H1 (cell line): Measurements from ENCODE around the gene ITGB8. TPM values are rescaled to one million over a fixed set of nuclear protein-coding genes. Genes with fewer than 3 reads are reported as not detected.

Experiments used
- CTCF ChIA-PET: fragments of 300-600 bp; sonication (Branson Sonifier 250); formaldehyde crosslinking; loops from one replicate; lab custom pipeline; 2021; ENCODE audit not compliant: partially characterized antibody; lab: Charles Lee
- POLR2A ChIA-PET: fragments of 300-600 bp; sonication (Branson Sonifier 250); formaldehyde crosslinking; loops from one replicate; lab custom pipeline; 2021; ENCODE audit warnings: inconsistent platforms; ENCODE audit not compliant: partially characterized antibody; lab: Charles Lee
- DNase-seq, 2 experiments: peaks; one replicate each; pipeline versions ENCODE4 v3.0.0 to v3.0.0-alpha.2; 2010 to 2022; ENCODE audit warnings: low spot score in 2 of 2, low read depth in 1 of 2, mixed read lengths in 1 of 2
- FAIRE-seq: peaks from 2 replicates; lab custom pipeline; 2011; peaks lifted over from hg19 to GRCh38; lab: Jason Lieb, UNC
- H2AFZ ChIP-seq: 2 replicates; pipeline ENCODE4 v1.8.1; 2012; ENCODE audit warnings: low read length, inconsistent platforms
- H2AK5ac ChIP-seq: 2 replicates; pipeline ENCODE4 v1.6.1; 2013; ENCODE audit warnings: low read depth, low read length
- H2BK120ac ChIP-seq: replicated peaks from 2 replicates; pipeline ENCODE3; 2013; ENCODE audit warnings: low read depth, low read length, inconsistent platforms
- H2BK12ac ChIP-seq: 2 replicates; pipeline ENCODE4 v1.6.1; 2013; ENCODE audit warnings: low read depth, low read length
- H2BK15ac ChIP-seq: 2 replicates; pipeline ENCODE4 v1.6.1; 2013; ENCODE audit warnings: low read length
- H2BK20ac ChIP-seq: 2 replicates; pipeline ENCODE4 v1.6.1; 2013; ENCODE audit warnings: low read length
- H2BK5ac ChIP-seq: 2 replicates; pipeline ENCODE4 v1.6.1; 2013; ENCODE audit warnings: low read depth, low read length
- H3K14ac ChIP-seq: 2 replicates; pipeline ENCODE4 v1.6.1; 2013; ENCODE audit warnings: inconsistent platforms; ENCODE audit not compliant: insufficient read length
- H3K18ac ChIP-seq: 2 replicates; pipeline ENCODE4 v1.6.1; 2013; ENCODE audit warnings: low read length; ENCODE audit errors: extremely low read depth
- H3K23ac ChIP-seq: 2 replicates; pipeline ENCODE4 v1.6.1; 2013; ENCODE audit warnings: inconsistent platforms; ENCODE audit not compliant: insufficient read length
- H3K23me2 ChIP-seq: 2 replicates; pipeline ENCODE4 v1.6.1; 2013; ENCODE audit warnings: low read depth, low read length
- H3K27ac ChIP-seq: 2 replicates; pipeline ENCODE4 v1.6.1; 2011; ENCODE audit warnings: low read depth, low read length, inconsistent platforms
- H3K27me3 ChIP-seq, 4 experiments: replicated peaks in 1 of 4; 1 replicate in 1 of 4; 2 replicates in 3 of 4; pipeline versions ENCODE4 v1.6.1 to v1.8.1; 2011 to 2013; ENCODE audit warnings: low read length in 3 of 4, mild to moderate bottlenecking in 3 of 4, inconsistent platforms in 2 of 4, mixed read lengths in 2 of 4, moderate library complexity in 1 of 4; ENCODE audit not compliant: control insufficient read depth in 3 of 4, insufficient read depth in 3 of 4; ENCODE audit errors: extremely low read depth in 1 of 4
- H3K36me3 ChIP-seq, 4 experiments: 2 replicates each; pipeline versions ENCODE4 v1.6.1 to v1.8.1; 2011 to 2013; ENCODE audit warnings: mild to moderate bottlenecking in 4 of 4, low read length in 3 of 4, moderate library complexity in 2 of 4, control low read depth in 1 of 4, inconsistent platforms in 1 of 4; ENCODE audit not compliant: insufficient read depth in 4 of 4, control insufficient read depth in 2 of 4
- H3K4ac ChIP-seq: replicated peaks from 2 replicates; pipeline ENCODE3; 2013; ENCODE audit warnings: low read length, low read depth, mixed read lengths, inconsistent platforms; ENCODE audit not compliant: insufficient read length
- H3K4me1 ChIP-seq, 4 experiments: replicated peaks in 1 of 4; 1 replicate in 1 of 4; 2 replicates in 3 of 4; pipeline versions ENCODE4 v1.6.1 to v1.8.1; 2011 to 2013; ENCODE audit warnings: low read length in 3 of 4, inconsistent platforms in 2 of 4, mixed read lengths in 1 of 4; ENCODE audit not compliant: insufficient read depth in 4 of 4, control insufficient read depth in 3 of 4
- H3K4me2 ChIP-seq, 2 experiments: 2 replicates each; pipeline versions ENCODE4 v1.6.1 to v1.8.1; 2011 to 2013; ENCODE audit warnings: low read depth in 2 of 2, low read length in 2 of 2, control low read depth in 1 of 2, inconsistent platforms in 1 of 2, mild to moderate bottlenecking in 1 of 2; ENCODE audit not compliant: insufficient read depth in 1 of 2
- H3K4me3 ChIP-seq, 4 experiments: fragments of 200-600, 300-600 bp in 1 of 4; sonication (generic), shearing (Covaris generic), sonication (Bioruptor Twin) in 1 of 4; 2 replicates each; pipeline versions ENCODE4 v1.5.1 to v1.8.1; 2011 to 2016; ENCODE audit warnings: low read length in 4 of 4, low read depth in 3 of 4, control low read depth in 2 of 4, inconsistent platforms in 2 of 4, mild to moderate bottlenecking in 2 of 4, mixed read lengths in 1 of 4, moderate library complexity in 1 of 4; ENCODE audit not compliant: insufficient read depth in 2 of 4; ENCODE audit errors: extremely low read depth in 1 of 4
- H3K56ac ChIP-seq: replicated peaks from 2 replicates; pipeline ENCODE3; 2013; ENCODE audit warnings: low read depth, mild to moderate bottlenecking, mixed read lengths, low read length, inconsistent platforms; ENCODE audit not compliant: insufficient read length
- H3K79me1 ChIP-seq: 2 replicates; pipeline ENCODE4 v1.6.1; 2013; ENCODE audit warnings: low read depth, low read length, control low read depth
- H3K79me2 ChIP-seq, 2 experiments: 2 replicates each; pipeline versions ENCODE4 v1.6.1 to v1.8.1; 2012 to 2013; ENCODE audit warnings: low read length in 2 of 2, mild to moderate bottlenecking in 2 of 2, inconsistent platforms in 1 of 2; ENCODE audit not compliant: insufficient read depth in 2 of 2, control insufficient read depth in 1 of 2
- H3K9ac ChIP-seq, 4 experiments: replicated peaks in 1 of 4; 1 replicate in 1 of 4; 2 replicates in 3 of 4; pipeline versions ENCODE4 v1.6.1 to v1.8.1; 2011 to 2013; ENCODE audit warnings: low read depth in 3 of 4, low read length in 3 of 4, control low read depth in 2 of 4, mild to moderate bottlenecking in 2 of 4, moderate library complexity in 2 of 4, inconsistent platforms in 1 of 4; ENCODE audit errors: extremely low read depth in 1 of 4
- H3K9me3 ChIP-seq, 2 experiments: 2 replicates each; pipeline versions ENCODE4 v1.6.1 to v1.8.1; 2012 to 2013; ENCODE audit warnings: mild to moderate bottlenecking in 2 of 2, moderate library complexity in 2 of 2, control low read depth in 1 of 2, inconsistent platforms in 1 of 2, low read depth in 1 of 2, low read length in 1 of 2, mixed read lengths in 1 of 2; ENCODE audit not compliant: insufficient read depth in 2 of 2
- H4K20me1 ChIP-seq, 2 experiments: replicated peaks in 1 of 2; 2 replicates each; pipeline versions ENCODE3 to v1.8.1; 2011 to 2013; ENCODE audit warnings: inconsistent platforms in 2 of 2, low read length in 2 of 2, mild to moderate bottlenecking in 1 of 2; ENCODE audit not compliant: insufficient read depth in 2 of 2, control insufficient read depth in 1 of 2
- H4K5ac ChIP-seq: 2 replicates; pipeline ENCODE4 v1.6.1; 2013; ENCODE audit warnings: low read length, low read depth, mixed read lengths, inconsistent platforms; ENCODE audit not compliant: insufficient read length
- H4K8ac ChIP-seq: 2 replicates; pipeline ENCODE4 v1.8.0; 2013; ENCODE audit warnings: mild to moderate bottlenecking, moderate library complexity, low read length, inconsistent platforms; ENCODE audit not compliant: insufficient read depth; ENCODE audit errors: extremely low read depth
- H4K91ac ChIP-seq: replicated peaks from 2 replicates; pipeline ENCODE3; 2013; ENCODE audit warnings: low read length, mixed read lengths, inconsistent platforms; ENCODE audit not compliant: insufficient read length
- CREB1 ChIP-seq: IDR thresholded peaks from 2 replicates; pipeline ENCODE4 v1.6.1; 2012; ENCODE audit warnings: inconsistent platforms
- EZH2 ChIP-seq: fragments of 200-600 bp; sonication (generic); IDR thresholded peaks from 2 replicates; pipeline ENCODE4 v1.7.1; 2012; ENCODE audit warnings: low read depth, mild to moderate bottlenecking, moderate library complexity, low read length, inconsistent platforms; ENCODE audit not compliant: severe bottlenecking
- KDM4A ChIP-seq: IDR thresholded peaks from one replicate; pipeline ENCODE4 v1.7.1; 2012; ENCODE audit warnings: low read depth, mild to moderate bottlenecking, moderate library complexity, low read length, inconsistent platforms; ENCODE audit not compliant: severe bottlenecking
- POLR2A ChIP-seq, 2 experiments: IDR thresholded peaks; 1 replicate in 1 of 2; 2 replicates in 1 of 2; pipeline ENCODE4 v1.6.1; 2011; ENCODE audit warnings: low read depth in 2 of 2, low read length in 2 of 2, mild to moderate bottlenecking in 2 of 2; ENCODE audit errors: control extremely low read depth in 1 of 2
- RFX5 ChIP-seq: IDR thresholded peaks from 2 replicates; pipeline ENCODE4 v1.6.1; 2011; ENCODE audit warnings: low read depth, low read length, improper control_type of control experiment, borderline replicate concordance
- RXRA ChIP-seq: IDR thresholded peaks from 2 replicates; pipeline ENCODE4 v1.6.1; 2011; ENCODE audit warnings: low read depth, mild to moderate bottlenecking, low read length, moderate library complexity; ENCODE audit not compliant: insufficient read depth
- SIX5 ChIP-seq: IDR thresholded peaks from 2 replicates; pipeline ENCODE4 v1.6.1; 2011; ENCODE audit warnings: mild to moderate bottlenecking, low read depth, low read length
- WGBS, 2 experiments: shearing (Covaris generic) in 1 of 2; methylation state at CpG; one replicate each; pipeline versions ENCODE4 v1.1.6 to v1.1.7; 2013 to 2015; ENCODE audit warnings: low lambda C conversion rate in 2 of 2, mixed read lengths in 2 of 2, inconsistent platforms in 1 of 2, low coverage in 1 of 2, missing lambda C conversion rate in 1 of 2; ENCODE audit not compliant: insufficient replicate concordance in 2 of 2, insufficient coverage in 1 of 2, insufficient read length in 1 of 2; ENCODE audit errors: extremely low coverage in 1 of 2, missing lambda C conversion rate in 1 of 2; 5-methylcytosine and 5-hydroxymethylcytosine counted together
- polyA plus RNA-seq, 7 experiments: library from polyadenylated mRNA; depleted of rRNA in 3 of 7; stranded (reverse) in 5 of 7; unstranded in 2 of 7; fragments of >200 nt in 5 of 7; fragments of 200-250 nt in 2 of 7; gene quantifications; 1 replicate in 5 of 7; 2 replicates in 1 of 7; 4 replicates in 1 of 7; pipeline versions ENCODE4 v1.2.1 to v1.2.3, GENCODE V29; 2011 to 2013; ENCODE audit warnings: missing spikeins in 2 of 7, mixed read lengths in 2 of 7
- total RNA-seq: library from RNA; stranded (reverse); fragmentation: NEBNext Ultra II Directional; extraction: Animal tissue kit (Norgen Biotek cat#: 25700); gene quantifications from 2 replicates; pipeline ENCODE4 v1.2.1, GENCODE V29; 2021

ITGB8 gene
- total and polyA plus RNA-seq, 2 of the 8 experiments (the other 6 are each of a cell fraction or from before 2014, with no cell fraction given): 1.2 to 3.6 TPM

- no peak overlapping the region for H3K4me2 ChIP-seq
- H3K23ac ChIP-seq: no peak overlapping the region
- H3K36me3 ChIP-seq: peaks cover 0 to 8% (median 3%) of the 10 kb centered on the region in 4 experiments; a peak in 4 of 8 replicates
- DNase-seq: no peak
- no peak overlapping the region for H2AK5ac ChIP-seq
- H4K8ac ChIP-seq: no peak overlapping the region
- H3K56ac ChIP-seq: no peak overlapping the region
- no peak overlapping the region for H3K4me3 ChIP-seq
- no peak overlapping the region for H2BK5ac ChIP-seq
- no peak overlapping the region for H2AFZ ChIP-seq
- CTCF ChIA-PET: interaction anchor here (0.7 kb wide), 1 partner anchor 15 kb away, joined by 3 read pairs; no protein-coding TSS in a partner anchor
- no peak overlapping the region for H2BK15ac ChIP-seq
- no peak overlapping the region for H2BK12ac ChIP-seq
- TF ChIP-seq RXRA: no peak
- no peak for TF ChIP-seq POLR2A (IDR thresholded peaks at IDR 0.05; ENCODE audit: control extremely low read depth in 1 of 2, low read depth in 2 of 2, low read length in 2 of 2)
- no peak for TF ChIP-seq EZH2
- TF ChIP-seq RFX5: no peak
- TF ChIP-seq SIX5: no peak
- no peak for TF ChIP-seq CREB1
- no peak for TF ChIP-seq KDM4A
- TF ChIP-seq, all 59 proteins: peak for 0
- no peaks in the 10 kb centered on the region for H3K23me2 ChIP-seq
- no peak overlapping the region for H3K27ac ChIP-seq
- H4K20me1 ChIP-seq: no peaks in the 10 kb centered on the region
- H2BK20ac ChIP-seq: no peak overlapping the region
- no peaks in the 10 kb centered on the region for H3K79me2 ChIP-seq
- no peaks in the 10 kb centered on the region for H3K9me3 ChIP-seq
- H3K9ac ChIP-seq: no peak overlapping the region
- H3K14ac ChIP-seq: no peak overlapping the region
- 88% methylated on average over 3 of the region's 3 CpGs; no CpG with 5 or more reads in 1 of the 2 experiments for WGBS, 2 experiments
- H3K18ac ChIP-seq: no peak overlapping the region
- POLR2A ChIA-PET: no interaction called here
- FAIRE-seq: no peak
- no peak overlapping the region for H3K4ac ChIP-seq
- no peaks in the 10 kb centered on the region for H3K4me1 ChIP-seq
- H3K79me1 ChIP-seq: no peaks in the 10 kb centered on the region
- no peak overlapping the region for H4K91ac ChIP-seq
- H3K27me3 ChIP-seq: no peaks in the 10 kb centered on the region
- no peak overlapping the region for H2BK120ac ChIP-seq
- no peak overlapping the region for H4K5ac ChIP-seq
Observed at GRCh38 chr7:20394284-20394683, 63.6 kb downstream of the ITGB8 start.
